ENCODE data around the gene TSNAX. TPM values are rescaled to one million over a fixed set of nuclear protein-coding genes. Genes with fewer than 3 reads are reported as not detected.

TSNAX gene
- total and polyA plus RNA-seq, 2 of the 8 experiments (the other 6 are each of a cell fraction or from before 2014, with no cell fraction given): 7.7 to 34.0 TPM

DNA sequence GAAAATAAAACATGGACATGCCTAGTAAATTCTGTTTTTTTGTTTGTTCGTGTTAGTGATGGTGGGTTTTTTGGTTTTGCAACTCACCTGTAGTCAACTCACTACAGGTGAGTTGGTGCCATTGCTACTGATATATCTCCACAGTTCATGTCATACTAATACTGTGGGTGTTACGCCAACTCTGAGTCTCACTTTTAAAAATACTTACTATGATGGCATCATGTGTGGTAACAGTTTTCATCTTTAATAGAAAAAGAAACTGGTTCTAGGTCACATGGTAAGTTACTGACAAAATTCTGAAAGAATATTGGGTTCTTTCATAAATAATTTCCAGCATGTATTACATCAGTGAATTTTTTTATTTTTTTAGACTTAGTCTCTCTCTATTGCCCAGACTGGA, 38.0 kb downstream of the TSNAX start (continued):
- TF ChIP-seq, protein P1, sequence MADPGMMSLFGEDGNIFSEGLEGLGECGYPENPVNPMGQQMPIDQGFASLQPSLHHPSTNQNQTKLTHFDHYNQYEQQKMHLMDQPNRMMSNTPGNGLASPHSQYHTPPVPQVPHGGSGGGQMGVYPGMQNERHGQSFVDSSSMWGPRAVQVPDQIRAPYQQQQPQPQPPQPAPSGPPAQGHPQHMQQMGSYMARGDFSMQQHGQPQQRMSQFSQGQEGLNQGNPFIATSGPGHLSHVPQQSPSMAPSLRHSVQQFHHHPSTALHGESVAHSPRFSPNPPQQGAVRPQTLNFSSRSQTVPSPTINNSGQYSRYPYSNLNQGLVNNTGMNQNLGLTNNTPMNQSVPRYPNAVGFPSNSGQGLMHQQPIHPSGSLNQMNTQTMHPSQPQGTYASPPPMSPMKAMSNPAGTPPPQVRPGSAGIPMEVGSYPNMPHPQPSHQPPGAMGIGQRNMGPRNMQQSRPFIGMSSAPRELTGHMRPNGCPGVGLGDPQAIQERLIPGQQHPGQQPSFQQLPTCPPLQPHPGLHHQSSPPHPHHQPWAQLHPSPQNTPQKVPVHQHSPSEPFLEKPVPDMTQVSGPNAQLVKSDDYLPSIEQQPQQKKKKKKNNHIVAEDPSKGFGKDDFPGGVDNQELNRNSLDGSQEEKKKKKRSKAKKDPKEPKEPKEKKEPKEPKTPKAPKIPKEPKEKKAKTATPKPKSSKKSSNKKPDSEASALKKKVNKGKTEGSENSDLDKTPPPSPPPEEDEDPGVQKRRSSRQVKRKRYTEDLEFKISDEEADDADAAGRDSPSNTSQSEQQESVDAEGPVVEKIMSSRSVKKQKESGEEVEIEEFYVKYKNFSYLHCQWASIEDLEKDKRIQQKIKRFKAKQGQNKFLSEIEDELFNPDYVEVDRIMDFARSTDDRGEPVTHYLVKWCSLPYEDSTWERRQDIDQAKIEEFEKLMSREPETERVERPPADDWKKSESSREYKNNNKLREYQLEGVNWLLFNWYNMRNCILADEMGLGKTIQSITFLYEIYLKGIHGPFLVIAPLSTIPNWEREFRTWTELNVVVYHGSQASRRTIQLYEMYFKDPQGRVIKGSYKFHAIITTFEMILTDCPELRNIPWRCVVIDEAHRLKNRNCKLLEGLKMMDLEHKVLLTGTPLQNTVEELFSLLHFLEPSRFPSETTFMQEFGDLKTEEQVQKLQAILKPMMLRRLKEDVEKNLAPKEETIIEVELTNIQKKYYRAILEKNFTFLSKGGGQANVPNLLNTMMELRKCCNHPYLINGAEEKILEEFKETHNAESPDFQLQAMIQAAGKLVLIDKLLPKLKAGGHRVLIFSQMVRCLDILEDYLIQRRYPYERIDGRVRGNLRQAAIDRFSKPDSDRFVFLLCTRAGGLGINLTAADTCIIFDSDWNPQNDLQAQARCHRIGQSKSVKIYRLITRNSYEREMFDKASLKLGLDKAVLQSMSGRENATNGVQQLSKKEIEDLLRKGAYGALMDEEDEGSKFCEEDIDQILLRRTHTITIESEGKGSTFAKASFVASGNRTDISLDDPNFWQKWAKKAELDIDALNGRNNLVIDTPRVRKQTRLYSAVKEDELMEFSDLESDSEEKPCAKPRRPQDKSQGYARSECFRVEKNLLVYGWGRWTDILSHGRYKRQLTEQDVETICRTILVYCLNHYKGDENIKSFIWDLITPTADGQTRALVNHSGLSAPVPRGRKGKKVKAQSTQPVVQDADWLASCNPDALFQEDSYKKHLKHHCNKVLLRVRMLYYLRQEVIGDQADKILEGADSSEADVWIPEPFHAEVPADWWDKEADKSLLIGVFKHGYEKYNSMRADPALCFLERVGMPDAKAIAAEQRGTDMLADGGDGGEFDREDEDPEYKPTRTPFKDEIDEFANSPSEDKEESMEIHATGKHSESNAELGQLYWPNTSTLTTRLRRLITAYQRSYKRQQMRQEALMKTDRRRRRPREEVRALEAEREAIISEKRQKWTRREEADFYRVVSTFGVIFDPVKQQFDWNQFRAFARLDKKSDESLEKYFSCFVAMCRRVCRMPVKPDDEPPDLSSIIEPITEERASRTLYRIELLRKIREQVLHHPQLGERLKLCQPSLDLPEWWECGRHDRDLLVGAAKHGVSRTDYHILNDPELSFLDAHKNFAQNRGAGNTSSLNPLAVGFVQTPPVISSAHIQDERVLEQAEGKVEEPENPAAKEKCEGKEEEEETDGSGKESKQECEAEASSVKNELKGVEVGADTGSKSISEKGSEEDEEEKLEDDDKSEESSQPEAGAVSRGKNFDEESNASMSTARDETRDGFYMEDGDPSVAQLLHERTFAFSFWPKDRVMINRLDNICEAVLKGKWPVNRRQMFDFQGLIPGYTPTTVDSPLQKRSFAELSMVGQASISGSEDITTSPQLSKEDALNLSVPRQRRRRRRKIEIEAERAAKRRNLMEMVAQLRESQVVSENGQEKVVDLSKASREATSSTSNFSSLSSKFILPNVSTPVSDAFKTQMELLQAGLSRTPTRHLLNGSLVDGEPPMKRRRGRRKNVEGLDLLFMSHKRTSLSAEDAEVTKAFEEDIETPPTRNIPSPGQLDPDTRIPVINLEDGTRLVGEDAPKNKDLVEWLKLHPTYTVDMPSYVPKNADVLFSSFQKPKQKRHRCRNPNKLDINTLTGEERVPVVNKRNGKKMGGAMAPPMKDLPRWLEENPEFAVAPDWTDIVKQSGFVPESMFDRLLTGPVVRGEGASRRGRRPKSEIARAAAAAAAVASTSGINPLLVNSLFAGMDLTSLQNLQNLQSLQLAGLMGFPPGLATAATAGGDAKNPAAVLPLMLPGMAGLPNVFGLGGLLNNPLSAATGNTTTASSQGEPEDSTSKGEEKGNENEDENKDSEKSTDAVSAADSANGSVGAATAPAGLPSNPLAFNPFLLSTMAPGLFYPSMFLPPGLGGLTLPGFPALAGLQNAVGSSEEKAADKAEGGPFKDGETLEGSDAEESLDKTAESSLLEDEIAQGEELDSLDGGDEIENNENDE (IDR thresholded peaks at IDR 0.05; ENCODE audit: insufficient replicate concordance, low read length): no peak
- TF ChIP-seq CBX8 (IDR thresholded peaks at IDR 0.05; ENCODE audit: borderline replicate concordance, low read depth, low read length): no peak
- no peak for TF ChIP-seq SIRT6 (IDR thresholded peaks at IDR 0.05; ENCODE audit: low read length)
- TF ChIP-seq TAF1 (IDR thresholded peaks at IDR 0.05; ENCODE audit: low read depth, low read length): no peak
- TF ChIP-seq, protein P2, sequence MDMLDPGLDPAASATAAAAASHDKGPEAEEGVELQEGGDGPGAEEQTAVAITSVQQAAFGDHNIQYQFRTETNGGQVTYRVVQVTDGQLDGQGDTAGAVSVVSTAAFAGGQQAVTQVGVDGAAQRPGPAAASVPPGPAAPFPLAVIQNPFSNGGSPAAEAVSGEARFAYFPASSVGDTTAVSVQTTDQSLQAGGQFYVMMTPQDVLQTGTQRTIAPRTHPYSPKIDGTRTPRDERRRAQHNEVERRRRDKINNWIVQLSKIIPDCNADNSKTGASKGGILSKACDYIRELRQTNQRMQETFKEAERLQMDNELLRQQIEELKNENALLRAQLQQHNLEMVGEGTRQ (IDR thresholded peaks at IDR 0.05; ENCODE audit: low read length): no peak
- TF ChIP-seq EP300 (IDR thresholded peaks at IDR 0.05; ENCODE audit: borderline replicate concordance in 1 of 2, low read depth in 2 of 2, low read length in 2 of 2): no peak
- no peak for TF ChIP-seq SAP30 (IDR thresholded peaks at IDR 0.05; ENCODE audit: insufficient read depth, insufficient replicate concordance, low read length)
